Bronchial epithelial cell (primary cell): ENCODE results near the gene CDK5RAP3. TPM values are rescaled to one million over a fixed set of nuclear protein-coding genes. Genes with fewer than 3 reads are reported as not detected.
A peak's percentile ranks its signal among the peaks of the same experiment; 100 is the strongest.

Source experiments
- DNase-seq: peaks from one replicate; pipeline ENCODE4 v3.0.0-alpha.2; 2010; ENCODE audit warnings: low read depth
- FAIRE-seq: peaks from 2 replicates; lab custom pipeline; 2011; peaks lifted over from hg19 to GRCh38; lab: Jason Lieb, UNC
- H3K27me3 ChIP-seq: 2 replicates; pipeline ENCODE4 v1.5.1; 2011; ENCODE audit warnings: low read length; ENCODE audit not compliant: control insufficient read depth, insufficient read depth
- H3K36me3 ChIP-seq: 2 replicates; pipeline ENCODE4 v1.5.1; 2011; ENCODE audit warnings: low read length; ENCODE audit not compliant: control insufficient read depth, insufficient read depth
- H3K4me3 ChIP-seq: 2 replicates; pipeline ENCODE4 v1.5.1; 2011; ENCODE audit warnings: mild to moderate bottlenecking, low read depth, low read length, control low read depth
- total RNA-seq: library from RNA; depleted of rRNA; stranded (reverse); fragments of >200 nt; gene quantifications from 2 replicates; pipeline ENCODE4 v1.2.1, GENCODE V29; 2014
- TF ChIP-seq, protein P1 (sequence below): IDR thresholded peaks from 2 replicates; pipeline ENCODE4 v1.5.1; 2011; ENCODE audit warnings: mild to moderate bottlenecking, moderate library complexity, low read length, control low read depth, inconsistent platforms; ENCODE audit not compliant: insufficient read depth, severe bottlenecking

The CDK5RAP3 gene
- total RNA-seq, 1 donor from 2014 or later: 89.8 TPM

DNA sequence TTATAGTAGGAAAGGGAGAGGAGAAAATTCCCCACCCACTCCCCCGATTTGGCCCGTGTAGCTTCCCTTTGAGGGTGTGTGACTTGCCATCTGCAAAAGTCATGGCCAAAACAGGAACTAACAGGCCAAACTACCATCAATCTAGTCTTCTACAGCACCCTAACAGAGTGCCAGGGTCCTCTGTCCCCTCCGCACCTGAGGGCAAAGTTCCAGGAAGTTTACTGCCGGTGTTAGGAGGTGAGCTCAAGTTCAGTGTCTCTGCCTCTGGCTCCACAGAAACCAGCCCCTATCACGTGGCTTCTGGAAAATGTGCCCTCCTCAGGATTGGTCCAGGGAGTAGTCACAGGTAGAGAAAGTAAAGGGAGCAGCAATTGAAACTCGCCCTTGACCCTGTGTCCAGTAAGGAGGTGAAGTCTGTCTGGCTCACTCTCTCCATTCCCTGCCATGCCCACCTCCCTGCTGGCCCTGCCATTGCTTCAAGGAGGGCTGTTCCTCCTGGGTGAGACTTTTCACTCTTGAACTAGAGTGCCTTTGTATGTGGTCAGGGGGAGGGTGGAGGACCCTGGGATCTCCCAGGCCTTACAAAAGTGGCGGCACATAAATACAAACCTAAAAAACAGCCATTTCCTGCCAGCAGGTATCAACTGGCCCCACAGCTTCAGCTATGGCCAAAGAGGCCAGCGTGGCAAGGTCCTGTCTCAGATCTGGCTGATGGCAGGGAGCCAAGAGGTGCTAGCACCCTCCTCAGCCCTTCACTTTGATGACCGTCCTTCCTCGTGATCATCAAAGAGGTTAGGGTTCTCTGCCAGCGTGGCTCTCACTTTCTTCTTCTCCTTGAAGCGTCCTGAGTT lies 18.5 kb upstream of the CDK5RAP3 start:
- TF ChIP-seq, protein P1, sequence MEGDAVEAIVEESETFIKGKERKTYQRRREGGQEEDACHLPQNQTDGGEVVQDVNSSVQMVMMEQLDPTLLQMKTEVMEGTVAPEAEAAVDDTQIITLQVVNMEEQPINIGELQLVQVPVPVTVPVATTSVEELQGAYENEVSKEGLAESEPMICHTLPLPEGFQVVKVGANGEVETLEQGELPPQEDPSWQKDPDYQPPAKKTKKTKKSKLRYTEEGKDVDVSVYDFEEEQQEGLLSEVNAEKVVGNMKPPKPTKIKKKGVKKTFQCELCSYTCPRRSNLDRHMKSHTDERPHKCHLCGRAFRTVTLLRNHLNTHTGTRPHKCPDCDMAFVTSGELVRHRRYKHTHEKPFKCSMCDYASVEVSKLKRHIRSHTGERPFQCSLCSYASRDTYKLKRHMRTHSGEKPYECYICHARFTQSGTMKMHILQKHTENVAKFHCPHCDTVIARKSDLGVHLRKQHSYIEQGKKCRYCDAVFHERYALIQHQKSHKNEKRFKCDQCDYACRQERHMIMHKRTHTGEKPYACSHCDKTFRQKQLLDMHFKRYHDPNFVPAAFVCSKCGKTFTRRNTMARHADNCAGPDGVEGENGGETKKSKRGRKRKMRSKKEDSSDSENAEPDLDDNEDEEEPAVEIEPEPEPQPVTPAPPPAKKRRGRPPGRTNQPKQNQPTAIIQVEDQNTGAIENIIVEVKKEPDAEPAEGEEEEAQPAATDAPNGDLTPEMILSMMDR: no peak
- FAIRE-seq (no peak), DNase-seq (no peak)
- H3K27me3 ChIP-seq: no peaks in the 10 kb centered on the region
- H3K4me3 ChIP-seq: no peak overlapping the region
- peaks cover 8% of the 10 kb centered on the region for H3K36me3 ChIP-seq

DNA sequence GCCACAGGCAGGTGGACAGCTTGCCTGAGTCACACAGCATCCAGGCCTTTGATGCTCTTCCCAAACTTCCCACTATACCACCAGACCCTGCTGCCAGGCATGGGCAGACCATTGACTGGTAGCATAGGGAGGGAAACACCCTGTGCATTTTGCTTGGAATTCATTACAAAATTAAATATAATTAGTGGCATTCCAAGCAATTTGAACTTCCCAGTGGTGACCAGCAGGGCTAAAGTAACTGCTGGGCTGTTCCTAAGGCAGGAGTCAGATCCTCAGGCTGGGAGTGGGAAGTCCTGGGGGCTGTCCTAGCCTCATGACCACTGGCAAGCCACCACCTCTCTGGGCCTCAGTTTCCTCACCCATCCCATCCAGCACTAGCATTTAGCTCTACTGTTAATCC lies 17.0 kb upstream of the CDK5RAP3 start:
- peaks cover 3% of the 10 kb centered on the region for H3K36me3 ChIP-seq
- H3K4me3 ChIP-seq: no peak overlapping the region
- no peaks in the 10 kb centered on the region for H3K27me3 ChIP-seq
- DNase-seq: no peak
- no peak for FAIRE-seq
- TF ChIP-seq, protein P1: no peak

DNA sequence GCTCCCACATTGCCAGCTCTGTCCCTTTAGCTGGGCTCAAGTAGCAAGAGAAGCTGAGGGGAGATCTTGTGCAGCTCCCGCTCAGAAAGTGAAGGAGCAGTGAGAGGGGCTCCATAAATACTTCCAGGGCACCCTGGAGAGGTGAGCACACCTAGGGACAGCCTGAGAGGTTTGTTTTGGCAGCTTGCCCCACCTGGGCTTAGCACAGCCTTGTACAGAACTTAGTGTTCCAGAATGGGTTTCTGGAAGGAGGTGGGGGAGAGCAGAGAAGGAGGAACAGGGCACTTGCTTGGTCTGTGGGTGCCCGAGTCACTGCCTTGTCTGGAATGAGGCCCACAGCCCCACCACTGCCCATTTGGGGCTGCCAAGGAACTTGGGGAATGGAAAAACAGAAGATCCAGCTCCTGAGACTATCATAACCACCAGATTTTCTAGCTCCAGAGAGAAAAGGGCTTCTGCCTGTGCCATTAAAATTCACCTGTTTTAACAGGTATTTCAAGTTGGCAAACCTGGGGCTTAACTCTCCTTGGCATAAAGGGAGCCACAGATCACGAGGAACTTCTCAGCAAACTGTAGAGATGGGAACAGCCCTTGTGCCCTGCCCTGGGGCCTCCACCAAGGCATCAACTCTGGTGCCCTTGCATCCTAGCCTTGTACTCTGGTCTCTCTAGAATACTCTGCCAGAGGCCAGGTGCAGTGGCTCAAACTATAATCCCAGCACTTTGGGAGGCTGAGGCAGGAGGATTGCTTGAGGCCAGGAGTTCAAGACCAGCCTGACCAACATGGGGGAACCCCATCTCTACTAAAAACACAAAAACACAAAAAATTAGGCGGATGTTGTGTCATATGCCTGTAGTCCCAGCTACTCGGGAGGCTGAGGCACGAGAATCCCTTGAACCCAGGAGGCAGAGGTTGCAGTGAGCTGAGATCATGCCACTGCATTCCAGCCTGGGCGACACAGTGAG lies 15.1 kb upstream of the CDK5RAP3 start:
- TF ChIP-seq, protein P1: no peak
- Histone ChIP-seq H3K27me3 (no peaks in the 10 kb centered on the region), H3K36me3 (no peaks in the 10 kb centered on the region), H3K4me3 (no peak overlapping the region)
- no peak for DNase-seq
- no peak for FAIRE-seq

DNA sequence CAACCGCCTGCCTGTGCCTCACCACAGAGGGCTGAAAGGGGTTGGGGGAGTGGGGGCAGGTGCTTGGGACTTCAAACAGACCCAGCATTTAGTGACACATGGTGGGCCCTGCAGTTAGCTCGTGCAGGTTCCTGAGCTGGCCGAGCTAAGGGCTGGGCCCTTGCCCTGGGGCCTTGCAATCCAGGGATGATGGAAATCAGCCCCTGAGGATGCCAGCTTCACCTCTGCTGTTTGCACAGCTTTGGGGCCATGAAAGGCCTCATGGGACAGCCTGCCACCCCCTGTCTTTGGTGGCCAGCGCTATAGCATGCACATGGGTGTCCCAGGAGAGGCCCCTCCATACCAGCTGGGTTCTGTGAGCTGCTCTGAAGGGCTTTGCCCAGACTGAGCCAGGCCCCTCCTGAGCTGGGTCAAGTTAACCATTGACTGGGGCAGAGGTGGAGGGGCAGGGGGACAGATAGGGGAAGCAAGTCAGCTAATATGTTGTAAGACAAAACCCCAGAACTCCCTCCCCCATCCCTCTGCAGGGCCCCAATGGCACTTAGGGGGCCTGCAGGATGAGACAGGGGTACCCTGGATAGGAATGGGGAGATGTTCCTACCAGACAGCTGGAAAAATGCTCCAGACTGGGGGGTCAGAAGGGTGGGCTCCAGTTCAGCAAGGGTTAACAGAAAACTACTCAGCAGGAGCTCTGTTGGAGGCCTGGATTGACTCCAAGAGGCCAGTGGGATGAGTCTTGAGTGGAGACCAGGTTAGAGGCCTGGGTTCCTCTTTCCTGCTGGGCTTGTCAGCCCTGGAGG lies 13.9 kb upstream of the CDK5RAP3 start:
- TF ChIP-seq, protein P1: no peak
- Histone ChIP-seq H3K36me3 (no peaks in the 10 kb centered on the region), H3K27me3 (no peaks in the 10 kb centered on the region), H3K4me3 (peak overlapping the region; percentile 20)
- FAIRE-seq (no peak), DNase-seq (no peak)

DNA sequence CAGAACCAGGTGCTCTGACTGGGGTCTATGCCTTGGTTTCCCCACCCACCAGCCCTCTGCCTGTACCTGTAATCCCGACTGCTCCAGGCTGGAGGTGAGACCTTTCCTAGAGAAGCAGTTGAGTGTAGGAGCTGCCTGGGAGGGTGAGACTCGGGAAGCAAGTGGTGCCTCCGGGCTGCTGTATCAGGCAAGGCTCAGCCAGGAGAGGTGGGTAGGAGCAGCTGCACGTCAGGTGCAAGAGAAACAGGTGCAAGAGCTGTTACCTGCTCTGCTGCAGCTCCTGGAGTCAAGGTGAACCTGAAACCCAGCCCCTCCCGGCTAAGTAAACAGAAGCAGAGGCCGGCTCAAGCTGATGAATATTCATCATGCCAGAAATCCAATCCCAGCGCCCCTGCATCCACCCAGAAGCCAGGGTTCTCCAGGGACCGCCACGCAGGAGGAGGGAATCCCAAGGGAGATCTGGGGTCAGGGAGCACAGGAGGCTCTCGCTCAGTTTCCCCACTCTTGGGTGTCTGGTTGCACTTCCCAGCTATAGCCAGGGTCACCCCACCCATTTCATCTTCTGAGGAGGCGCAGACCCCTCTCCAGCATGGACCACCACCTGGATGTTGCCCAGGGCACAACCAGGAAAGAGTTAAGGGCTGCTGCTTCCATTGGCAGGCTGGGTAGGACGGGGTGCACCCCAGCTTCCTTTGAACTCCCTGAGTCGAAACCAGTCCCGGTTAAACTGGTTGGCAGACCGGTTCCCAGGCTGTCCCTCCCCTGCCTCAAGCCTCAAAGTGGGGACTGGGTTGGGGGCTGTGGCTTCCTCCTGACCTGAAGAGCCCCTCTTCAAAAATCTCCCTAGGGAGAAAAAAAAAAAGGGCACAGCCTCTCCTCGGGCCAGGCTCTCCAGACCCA lies 13.1 kb upstream of the CDK5RAP3 start, which contains the start of gene PRR15L:
Gene PRR15L, minus strand, starts transcription at position 293 of the 900 bp plus-strand sequence. CDS start 4,649 bp downstream, outside the sequence.
- FAIRE-seq (peak; percentile 68), DNase-seq (peak; percentile 38)
- TF ChIP-seq, protein P1: no peak
- Histone ChIP-seq H3K27me3 (no peaks in the 10 kb centered on the region), H3K4me3 (peak within 1 kb of the TSS; percentile 20), H3K36me3 (no peaks in the 10 kb centered on the region)
